HG03108 (cell line): ENCODE data around the gene DENND4B.
"Not testable (repeated sequence)": the region's sequence is repeated elsewhere in the genome, so short reads cannot be mapped to it uniquely, and the experiment has no call there.

Experiments
- ATAC-seq: cut with Tn5 transposase; IDR thresholded peaks from one replicate; pipeline ENCODE4 v1.9.1; 2021; ENCODE audit warnings: moderate library complexity; ENCODE audit not compliant: unreplicated experiment

The DENND4B gene

DNA sequence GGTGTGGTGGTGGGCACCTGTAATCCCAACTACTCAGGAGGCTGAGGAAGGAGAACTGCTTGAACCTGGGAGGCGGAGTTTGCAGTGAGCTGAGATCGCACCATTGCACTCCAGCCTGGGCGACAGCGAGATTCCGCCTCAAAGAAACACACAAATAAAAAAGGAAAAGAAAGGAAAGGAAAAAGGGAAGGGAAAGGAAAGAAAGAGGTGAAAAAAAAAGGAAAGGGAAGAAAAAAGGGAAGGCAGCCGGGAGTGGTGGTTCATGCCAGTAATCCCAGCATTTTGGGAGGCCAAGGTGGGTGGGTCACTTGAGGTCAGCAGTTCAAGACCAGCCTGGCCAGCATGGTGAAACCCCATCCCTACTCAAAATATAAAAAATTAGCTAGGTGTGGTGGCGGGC, 55.5 kb downstream of the DENND4B start:
- ATAC-seq, result not testable (repeated sequence)

DNA sequence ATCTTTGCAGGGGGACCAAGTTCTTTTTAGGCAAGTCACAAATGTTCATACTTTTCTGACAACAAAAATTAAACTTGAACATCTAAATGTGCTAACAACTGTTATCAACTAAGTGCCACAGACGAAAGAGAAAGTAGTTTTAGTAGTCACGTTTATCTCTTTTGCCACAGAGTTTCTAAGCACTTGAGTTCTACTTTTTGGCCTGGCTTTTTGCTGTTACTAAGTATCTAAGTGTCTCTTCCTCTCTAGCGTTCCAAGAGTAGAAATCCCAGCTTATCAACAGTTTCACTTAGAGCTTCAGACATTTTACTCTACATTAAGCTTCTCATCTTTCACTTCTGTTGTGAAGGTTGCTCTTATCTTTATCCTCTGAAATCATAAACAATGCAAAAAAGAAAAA, 58.0 kb downstream of the DENND4B start:
- no peak for ATAC-seq

DNA sequence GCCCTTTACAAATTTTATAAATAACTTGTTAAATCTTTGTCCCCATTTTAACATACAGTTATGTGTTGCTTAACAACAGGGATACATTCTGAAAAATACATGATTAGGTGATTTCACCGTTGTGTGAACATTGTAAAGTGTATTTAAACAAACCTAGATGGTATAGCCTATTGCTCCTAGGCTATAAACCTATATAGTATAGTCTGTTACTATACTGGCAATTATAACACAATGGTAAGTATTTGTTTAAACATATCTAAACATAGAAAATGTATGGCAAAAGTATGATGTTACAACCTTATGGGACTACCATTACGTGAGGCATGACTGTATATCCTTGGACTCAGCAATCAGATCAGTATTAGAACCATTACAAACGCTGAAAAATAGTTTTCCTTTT, 60.4 kb downstream of the DENND4B start:
- ATAC-seq, result no peak

DNA sequence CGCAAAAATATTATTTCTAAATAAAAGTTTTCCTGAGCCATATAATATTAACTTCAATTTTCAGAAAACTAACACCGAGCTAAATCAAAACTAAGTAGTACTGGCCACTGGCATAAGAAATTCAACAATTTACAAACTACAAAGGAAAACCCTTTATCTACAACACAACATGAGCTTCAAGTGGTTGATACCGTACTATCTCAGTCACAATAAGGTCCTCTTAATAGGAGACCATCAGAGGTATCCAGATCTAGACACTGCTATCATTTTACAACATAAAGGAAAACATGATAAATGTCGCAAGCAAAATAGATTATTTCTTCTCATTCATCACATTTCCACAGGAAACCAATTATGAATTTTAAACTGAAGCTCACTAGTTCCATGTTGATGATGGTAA, 63.3 kb downstream of the DENND4B start:
- no peak for ATAC-seq

DNA sequence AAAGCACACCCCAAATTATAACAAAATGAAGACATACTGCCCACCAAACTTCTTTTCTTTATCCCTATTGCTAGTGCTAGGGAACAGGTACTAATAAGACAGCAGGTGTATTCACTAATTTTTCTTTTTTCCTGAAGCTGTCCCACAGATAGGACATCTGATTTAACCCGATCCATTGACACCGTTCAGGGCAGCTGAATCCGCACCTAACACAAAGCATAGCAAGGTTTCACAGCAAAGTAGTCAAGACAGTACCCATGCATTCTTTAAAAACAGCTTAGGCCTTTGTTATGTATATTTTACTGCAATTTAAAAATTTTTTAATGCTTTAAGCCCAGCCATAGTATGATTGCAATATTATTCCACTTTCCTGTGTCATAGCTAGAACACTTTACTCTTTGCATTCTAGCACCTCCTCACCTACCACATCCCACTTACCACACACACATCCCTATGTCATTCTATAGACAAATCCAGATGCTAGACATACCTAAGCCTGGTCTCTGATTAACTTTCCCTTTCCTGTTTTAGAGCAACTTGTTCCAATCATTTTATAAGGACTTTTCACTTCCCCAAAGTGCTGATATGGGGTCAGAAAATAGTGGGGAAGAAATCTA, 64.1 kb downstream of the DENND4B start:
- ATAC-seq, result no peak

DNA sequence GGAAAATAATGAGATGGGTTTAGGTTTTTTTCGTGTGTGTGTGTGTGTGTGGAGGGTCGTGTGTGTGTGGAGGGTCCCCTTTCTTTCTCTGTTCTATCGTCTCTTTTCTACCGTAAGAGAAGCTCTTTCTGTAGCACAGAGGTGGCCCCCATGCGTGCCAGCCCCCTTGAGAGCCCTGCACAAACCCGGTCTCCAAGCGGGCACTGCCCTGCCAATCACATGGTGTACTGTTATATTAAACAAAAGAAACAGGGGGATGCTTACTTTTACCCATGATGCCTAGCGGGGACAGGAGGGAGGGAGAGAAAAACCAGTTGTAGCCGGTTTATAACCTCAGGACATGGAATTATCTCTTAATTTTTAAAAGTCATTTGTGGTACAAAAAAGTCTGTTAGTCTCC, 64.8 kb downstream of the DENND4B start:
- no peak for ATAC-seq

DNA sequence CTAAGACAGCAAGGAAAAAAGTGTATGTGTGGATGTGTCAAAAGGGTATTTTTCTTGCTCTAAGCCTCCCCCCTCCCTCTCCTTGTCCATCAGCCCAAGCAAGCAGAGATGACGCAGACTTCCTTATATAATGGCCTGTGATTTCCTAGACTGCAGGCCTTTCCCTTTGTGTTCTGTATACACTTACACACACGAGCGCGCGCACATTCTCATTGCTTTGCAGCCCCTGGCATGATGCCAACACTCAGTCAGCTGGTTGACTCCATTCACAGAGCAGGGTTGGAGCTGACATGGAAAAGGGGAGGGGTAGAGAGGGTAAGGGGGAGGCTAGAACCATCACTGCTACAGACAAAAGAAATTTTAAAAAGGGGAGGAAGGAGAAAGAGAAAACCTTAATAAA, 65.6 kb downstream of the DENND4B start:
- no peak for ATAC-seq

DNA sequence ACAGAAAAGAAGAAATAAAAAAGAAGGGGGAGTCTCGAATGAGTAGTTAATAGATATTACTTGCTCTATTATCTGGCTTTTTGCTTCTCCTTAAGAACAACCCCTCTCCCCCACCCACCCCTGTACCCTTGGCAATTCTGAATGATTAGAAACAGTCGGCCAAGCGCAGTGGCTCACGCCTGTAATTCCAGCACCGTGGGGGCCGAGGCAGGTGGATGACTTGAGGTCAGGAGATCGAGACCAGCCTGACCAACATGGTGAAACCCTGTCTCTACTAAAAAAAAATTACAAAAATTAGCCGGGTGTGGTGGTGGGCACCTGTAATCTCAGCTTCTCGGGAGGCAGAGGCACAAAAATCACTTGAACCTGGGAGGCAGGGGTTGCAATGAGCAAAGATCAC, 66.5 kb downstream of the DENND4B start:
- no peak for ATAC-seq
